OCI-LY3 (cell line): ENCODE measurements around the gene SDK2.
"Not testable (repeated sequence)": the region's sequence is repeated elsewhere in the genome, so short reads cannot be mapped to it uniquely, and the experiment has no call there.

ENCODE experiments used
- H2AFZ ChIP-seq: fragments of 200-600, 300-600 bp; shearing (Covaris generic); 2 replicates; pipeline ENCODE4 v1.6.0; 2014; ENCODE audit warnings: antibody characterized with exemption, low read depth, low read length
- H3K27ac ChIP-seq: fragments of 200-600, 300-600 bp; sonication (generic); 2 replicates; pipeline ENCODE4 v1.5.1; 2014; ENCODE audit warnings: mild to moderate bottlenecking, low read length, moderate library complexity, mixed read lengths
- H3K27me3 ChIP-seq: fragments of 200-600, 300-600 bp; sonication (generic); 2 replicates; pipeline ENCODE4 v1.6.1; 2014; ENCODE audit warnings: low read depth, low read length, mixed read lengths
- H3K36me3 ChIP-seq: fragments of 200-600, 300-600 bp; sonication (generic); replicated peaks from 2 replicates; pipeline ENCODE3; 2014; ENCODE audit warnings: low read depth, low read length, mixed read lengths
- H3K4me1 ChIP-seq: fragments of 300-600, 200-600 bp; sonication (generic); 2 replicates; pipeline ENCODE4 v1.6.1; 2014; ENCODE audit warnings: low read length, mixed read lengths
- H3K4me2 ChIP-seq: fragments of 200-600, 300-600 bp; sonication (generic); 2 replicates; pipeline ENCODE4 v1.6.1; 2014; ENCODE audit warnings: low read length, mixed read lengths
- H3K4me3 ChIP-seq: fragments of 300-600, 200-600 bp; sonication (generic); 2 replicates; pipeline ENCODE4 v1.5.1; 2014; ENCODE audit warnings: antibody characterized with exemption, mild to moderate bottlenecking, low read length, moderate library complexity
- H3K79me2 ChIP-seq: fragments of 300-600, 200-600 bp; shearing (Covaris generic); 2 replicates; pipeline ENCODE4 v1.6.1; 2014; ENCODE audit warnings: mild to moderate bottlenecking, low read length, mixed read lengths
- H3K9ac ChIP-seq: fragments of 300-600, 200-600 bp; shearing (Covaris generic); 2 replicates; pipeline ENCODE4 v1.6.0; 2014; ENCODE audit warnings: mild to moderate bottlenecking, low read length, moderate library complexity
- H3K9me3 ChIP-seq: fragments of 200-600, 300-600 bp; shearing (Covaris generic); 2 replicates; pipeline ENCODE4 v1.6.1; 2014; ENCODE audit warnings: low read length, mixed read lengths; ENCODE audit not compliant: insufficient read depth
- H4K20me1 ChIP-seq: fragments of 200-600, 300-600 bp; sonication (generic); 2 replicates; pipeline ENCODE4 v1.6.1; 2016; ENCODE audit warnings: low read length, mixed read lengths; ENCODE audit not compliant: insufficient read depth
- EZH2phosphoT487 ChIP-seq: fragments of 200-600 bp; shearing (Covaris generic); IDR thresholded peaks from 2 replicates; pipeline ENCODE4 v1.6.1; 2018; ENCODE audit warnings: antibody characterized with exemption, mixed run types, low read depth
- TF ChIP-seq, protein P1 (sequence below): fragments of 200-600, 300-600 bp; sonication (generic); IDR thresholded peaks from 2 replicates; pipeline ENCODE4 v1.5.1; 2014; ENCODE audit warnings: antibody characterized with exemption, low read length, low read depth

Gene SDK2

GRCh38 chr17:73311428-73311780, 332.8 kb downstream of the SDK2 start:
- peak overlapping the region; percentile 86 for H3K4me3 ChIP-seq
- H3K36me3 ChIP-seq = no peaks in the 10 kb centered on the region
- no peak overlapping the region for H3K27ac ChIP-seq
- no peaks in the 10 kb centered on the region for H3K79me2 ChIP-seq
- H3K27me3 ChIP-seq = peaks cover 47% of the 10 kb centered on the region
- H2AFZ ChIP-seq = peak overlapping the region; percentile 84; the same call in 1 of the 2 replicates
- no peaks in the 10 kb centered on the region for H4K20me1 ChIP-seq
- H3K4me2 ChIP-seq = peak overlapping the region; percentile 95
- H3K4me1 ChIP-seq = peaks cover 11% of the 10 kb centered on the region; the same call in 1 of the 2 replicates
- TF ChIP-seq, protein P1, sequence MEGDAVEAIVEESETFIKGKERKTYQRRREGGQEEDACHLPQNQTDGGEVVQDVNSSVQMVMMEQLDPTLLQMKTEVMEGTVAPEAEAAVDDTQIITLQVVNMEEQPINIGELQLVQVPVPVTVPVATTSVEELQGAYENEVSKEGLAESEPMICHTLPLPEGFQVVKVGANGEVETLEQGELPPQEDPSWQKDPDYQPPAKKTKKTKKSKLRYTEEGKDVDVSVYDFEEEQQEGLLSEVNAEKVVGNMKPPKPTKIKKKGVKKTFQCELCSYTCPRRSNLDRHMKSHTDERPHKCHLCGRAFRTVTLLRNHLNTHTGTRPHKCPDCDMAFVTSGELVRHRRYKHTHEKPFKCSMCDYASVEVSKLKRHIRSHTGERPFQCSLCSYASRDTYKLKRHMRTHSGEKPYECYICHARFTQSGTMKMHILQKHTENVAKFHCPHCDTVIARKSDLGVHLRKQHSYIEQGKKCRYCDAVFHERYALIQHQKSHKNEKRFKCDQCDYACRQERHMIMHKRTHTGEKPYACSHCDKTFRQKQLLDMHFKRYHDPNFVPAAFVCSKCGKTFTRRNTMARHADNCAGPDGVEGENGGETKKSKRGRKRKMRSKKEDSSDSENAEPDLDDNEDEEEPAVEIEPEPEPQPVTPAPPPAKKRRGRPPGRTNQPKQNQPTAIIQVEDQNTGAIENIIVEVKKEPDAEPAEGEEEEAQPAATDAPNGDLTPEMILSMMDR = no peak
- TF ChIP-seq EZH2phosphoT487 = no peak
- peak overlapping the region; percentile 60 for H3K9ac ChIP-seq
- no peaks in the 10 kb centered on the region for H3K9me3 ChIP-seq

GRCh38 chr17:73309727-73310596, 334.3 kb downstream of the SDK2 start:
- no peaks in the 10 kb centered on the region for H3K36me3 ChIP-seq

DNA sequence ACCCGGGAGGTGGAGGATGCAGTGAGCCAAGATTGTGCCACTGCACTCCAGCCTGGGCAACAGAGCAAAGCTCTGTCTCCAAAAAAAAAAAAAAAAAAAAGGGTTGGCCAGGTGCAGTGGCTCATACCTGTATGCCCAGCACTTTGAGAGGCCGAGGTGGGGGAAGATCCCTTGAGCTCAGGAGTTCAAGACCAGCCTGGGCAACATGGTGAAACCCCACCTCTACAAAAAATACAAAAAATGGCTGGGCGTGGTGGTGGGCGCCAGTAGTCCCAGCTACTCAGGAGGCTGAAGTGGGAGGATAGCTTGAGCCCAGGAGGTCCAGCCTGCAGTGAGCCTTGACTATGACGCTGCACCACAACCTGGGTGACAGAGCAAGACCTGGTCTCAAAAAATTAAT, 335.3 kb downstream of the SDK2 start:
- H3K4me3 ChIP-seq = not testable (repeated sequence)

More at GRCh38 chr17:73309727-73310596, 334.3 kb downstream of the SDK2 start:
- no peak overlapping the region for H3K27ac ChIP-seq
- H3K9me3 ChIP-seq = no peaks in the 10 kb centered on the region
- H2AFZ ChIP-seq = peak overlapping the region; percentile 84; the same call in 1 of the 2 replicates
- TF ChIP-seq, protein P1 = no peak
- TF ChIP-seq EZH2phosphoT487 = no peak
- peaks cover 47% of the 10 kb centered on the region for H3K27me3 ChIP-seq
- peaks cover 11% of the 10 kb centered on the region; the same call in 1 of the 2 replicates for H3K4me1 ChIP-seq
- peak overlapping the region; percentile 95 for H3K4me2 ChIP-seq
- H3K4me3 ChIP-seq = peak overlapping the region; percentile 86
- no peaks in the 10 kb centered on the region for H3K79me2 ChIP-seq
- H4K20me1 ChIP-seq = no peaks in the 10 kb centered on the region
- peak overlapping the region; percentile 60 for H3K9ac ChIP-seq

DNA sequence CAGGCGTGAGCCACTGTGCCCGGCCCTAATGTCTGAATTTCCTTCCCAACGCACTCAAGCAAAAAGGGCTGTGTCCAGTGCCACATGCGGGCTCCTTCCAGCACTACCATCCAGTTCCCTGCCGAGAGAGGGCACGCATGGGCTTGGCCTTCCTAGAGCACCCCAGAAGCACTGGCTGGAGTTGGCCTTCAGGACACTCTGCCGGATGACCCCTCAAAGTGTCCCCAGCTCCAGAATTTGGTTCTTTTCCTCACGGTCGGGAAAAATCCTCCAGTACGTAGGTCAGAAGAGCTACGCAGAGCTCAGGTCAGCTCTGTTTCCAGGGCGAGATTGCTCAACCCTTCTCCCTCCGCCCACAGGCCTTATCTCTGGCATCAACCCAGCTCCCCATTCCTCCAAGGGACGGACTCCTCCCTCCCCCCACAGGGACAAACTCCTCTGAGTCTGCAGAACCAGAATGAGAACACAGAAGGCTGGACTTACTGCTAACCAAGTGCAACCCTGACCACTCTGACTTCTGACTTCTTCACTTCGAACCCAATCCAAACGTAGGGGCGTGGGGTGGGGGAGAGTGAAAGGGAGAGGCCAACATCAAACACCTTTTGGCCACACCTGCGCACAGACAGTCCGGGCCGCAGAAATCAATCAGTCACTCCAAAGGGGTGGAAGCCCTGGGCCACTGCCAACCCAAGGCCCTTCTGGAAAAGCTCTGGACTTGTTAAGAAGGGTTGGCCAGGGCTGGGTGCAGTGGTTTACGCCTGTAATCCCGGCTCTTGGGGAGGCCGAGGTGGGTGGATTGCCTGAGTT, 336.0 kb downstream of the SDK2 start:
- H4K20me1 ChIP-seq = no peaks in the 10 kb centered on the region
- peaks cover 35% of the 10 kb centered on the region for H3K27me3 ChIP-seq
- H3K9ac ChIP-seq = no peak overlapping the region
- H2AFZ ChIP-seq = no peak overlapping the region
- no peaks in the 10 kb centered on the region for H3K36me3 ChIP-seq
- H3K4me2 ChIP-seq = no peak overlapping the region
- H3K4me3 ChIP-seq = no peak overlapping the region
- TF ChIP-seq, protein P1 = no peak
- TF ChIP-seq EZH2phosphoT487 = no peak
- no peaks in the 10 kb centered on the region for H3K79me2 ChIP-seq
- H3K27ac ChIP-seq = no peak overlapping the region
- H3K4me1 ChIP-seq = peaks cover 11% of the 10 kb centered on the region; the same call in 1 of the 2 replicates
- H3K9me3 ChIP-seq = no peaks in the 10 kb centered on the region

More for the DNA sequence above, 335.3 kb downstream of the SDK2 start:
- not testable (repeated sequence) for H3K36me3 ChIP-seq, H3K79me2 ChIP-seq, H4K20me1 ChIP-seq, H3K9me3 ChIP-seq, H3K27ac ChIP-seq, H3K4me2 ChIP-seq, H2AFZ ChIP-seq, H3K9ac ChIP-seq
- peaks cover 39% of the 10 kb centered on the region for H3K27me3 ChIP-seq
- H3K4me1 ChIP-seq = peaks cover 11% of the 10 kb centered on the region; the same call in 1 of the 2 replicates
